ENCODE measurements around the gene ERVFRD-1. TPM values are rescaled to one million over a fixed set of nuclear protein-coding genes. Genes with fewer than 3 reads are reported as not detected.
A peak's percentile ranks its signal among the peaks of the same experiment; 100 is the strongest.

Gene ERVFRD-1
- total and polyA plus RNA-seq, 2 experiments from 2014 or later = 0.06 TPM; not detected in 1

- no peak for TF ChIP-seq ZNF462 (CRISPR knock-in tag; IDR thresholded peaks at IDR 0.05)
- TF ChIP-seq REST (IDR thresholded peaks at IDR 0.05; ENCODE audit: unreplicated experiment) = no peak
- no peak for TF ChIP-seq POLR2AphosphoS5 (IDR thresholded peaks at IDR 0.05; ENCODE audit: low read depth)
- no peak for TF ChIP-seq EZH2phosphoT487 (IDR thresholded peaks at IDR 0.05; ENCODE audit: unreplicated experiment)
Measured at GRCh38 chr6:11101417-11101816, 10.1 kb downstream of the ERVFRD-1 start (continued).

- DNase-seq (ENCODE audit: low spot score) (no peak), ATAC-seq (no peak)
- Mint-ChIP-seq H3K4me3 (no peak overlapping the region), H3K4me1 (peaks cover 25% of the 10 kb centered on the region), H3K9me3 (peaks cover 8% of the 10 kb centered on the region; the same call in 2 of the 3 replicates), H3K27ac (no peak overlapping the region; the same call in 1 of the 2 replicates), H3K36me3 (ENCODE audit: low read depth) (peaks cover 27% of the 10 kb centered on the region), H3K27me3 (ENCODE audit: insufficient read depth, low read depth, poor library complexity) (no peaks in the 10 kb centered on the region)
- Histone ChIP-seq H3K27ac (ENCODE audit: low read depth) (peak overlapping the region; percentile 27; the same call in 1 of the 2 replicates), H3F3A (replicated peaks; ENCODE audit: low read depth) (no peaks in the 10 kb centered on the region; the same call in 1 of the 2 replicates), H3K4me3 (no peak overlapping the region), H3K79me2 (replicated peaks; ENCODE audit: insufficient read depth) (peaks cover 89% of the 10 kb centered on the region), H3K36me3 (ENCODE audit: insufficient read depth) (no peaks in the 10 kb centered on the region), H3K9me2 (ENCODE audit: insufficient read depth) (no peaks in the 10 kb centered on the region), H2AFZ (no peak overlapping the region), H4K20me1 (replicated peaks; ENCODE audit: insufficient read depth) (peaks cover 30% of the 10 kb centered on the region; the same call in 1 of the 2 replicates), H3K27me3 (ENCODE audit: insufficient read depth) (no peaks in the 10 kb centered on the region), H3K4me2 (no peak overlapping the region), H3K4me1 (ENCODE audit: insufficient read depth) (peaks cover 25% of the 10 kb centered on the region)
- no peak for TF ChIP-seq ETS1 (IDR thresholded peaks at IDR 0.05)
- TF ChIP-seq CREB1 (CRISPR knock-in tag; IDR thresholded peaks at IDR 0.05; ENCODE audit: low read depth) = no peak
- no peak for TF ChIP-seq JUNB (IDR thresholded peaks at IDR 0.05; ENCODE audit: unreplicated experiment)
- TF ChIP-seq EZH2phosphoT487 (IDR thresholded peaks at IDR 0.05; ENCODE audit: unreplicated experiment) = no peak
- no peak for TF ChIP-seq POLR2AphosphoS5 (IDR thresholded peaks at IDR 0.05; ENCODE audit: low read depth)
- TF ChIP-seq REST (IDR thresholded peaks at IDR 0.05; ENCODE audit: unreplicated experiment) = no peak
- TF ChIP-seq ZNF331 (CRISPR knock-in tag; IDR thresholded peaks at IDR 0.05; ENCODE audit: low read depth) = no peak
- no peak for TF ChIP-seq STAT1 (IDR thresholded peaks at IDR 0.05; ENCODE audit: unreplicated experiment)
- no peak for TF ChIP-seq NANOG (IDR thresholded peaks at IDR 0.05; ENCODE audit: borderline replicate concordance)
- TF ChIP-seq ZNF114 (CRISPR knock-in tag; IDR thresholded peaks at IDR 0.05) = no peak
Measured at GRCh38 chr6:11098004-11098403, 13.5 kb downstream of the ERVFRD-1 start.
